CD4-positive, alpha-beta T cell (primary cell): ENCODE data around the gene STAB2. TPM values are rescaled to one million over a fixed set of nuclear protein-coding genes. Genes with fewer than 3 reads are reported as not detected.

Source experiments
- ATAC-seq: fragments of 200-7000 bp; cut with Tn5 transposase; one replicate; pipeline ENCODE4 v1.10.0; 2022; ENCODE audit warnings: mild to moderate bottlenecking; ENCODE audit not compliant: poor library complexity
- CTCF ChIA-PET: fragments of 350-600 bp; sonication (Branson Sonifier 250); formaldehyde crosslinking; loops from one replicate; lab custom pipeline; 2021; ENCODE audit warnings: antibody characterized with exemption, inconsistent platforms; lab: Charles Lee
- POLR2A ChIA-PET: fragments of 350-600 bp; sonication (Branson Sonifier 250); formaldehyde crosslinking; loops from one replicate; lab custom pipeline; 2021; ENCODE audit warnings: antibody characterized with exemption, inconsistent platforms; lab: Charles Lee
- DNase-seq, 14 experiments: peaks; one replicate each; pipeline ENCODE4 v3.0.0-alpha.2; 2013 to 2020; ENCODE audit warnings: mixed read lengths in 2 of 14
- H3K27ac ChIP-seq, 2 donors: one replicate each; pipeline versions ENCODE4 v1.5.1 to v1.7.0; 2013; ENCODE audit warnings: low read length in 2 of 2, low read depth in 1 of 2, mild to moderate bottlenecking in 1 of 2
- H3K27me3 ChIP-seq, 2 experiments: 1 replicate in 1 of 2; 2 replicates in 1 of 2; pipeline versions ENCODE4 v1.6.1 to v1.7.0; 2013; ENCODE audit warnings: low read length in 2 of 2, control low read depth in 1 of 2, mild to moderate bottlenecking in 1 of 2, moderate library complexity in 1 of 2; ENCODE audit not compliant: insufficient read depth in 2 of 2, control insufficient read depth in 1 of 2
- H3K36me3 ChIP-seq: one replicate; pipeline ENCODE4 v1.6.1; 2013; ENCODE audit warnings: low read length, control low read depth; ENCODE audit not compliant: insufficient read depth
- H3K4me1 ChIP-seq: one replicate; pipeline ENCODE4 v1.6.1; 2013; ENCODE audit warnings: low read length, control low read depth; ENCODE audit not compliant: insufficient read depth
- H3K4me3 ChIP-seq: one replicate; pipeline ENCODE4 v1.5.1; 2013; ENCODE audit warnings: mild to moderate bottlenecking, low read length, moderate library complexity
- H3K9me3 ChIP-seq, 2 experiments: 1 replicate in 1 of 2; 2 replicates in 1 of 2; pipeline versions ENCODE4 v1.6.1 to v1.7.0; 2013; ENCODE audit warnings: low read length in 2 of 2, mild to moderate bottlenecking in 2 of 2, control low read depth in 1 of 2, moderate library complexity in 1 of 2; ENCODE audit not compliant: control insufficient read depth in 1 of 2, insufficient read depth in 1 of 2
- H3K27ac Mint-ChIP-seq: one replicate; pipeline ENCODE4 v1.8.0; 2020; ENCODE audit warnings: mixed read lengths
- H3K27me3 Mint-ChIP-seq: one replicate; pipeline ENCODE4 v1.8.0; 2021; ENCODE audit warnings: mixed read lengths
- H3K36me3 Mint-ChIP-seq: one replicate; pipeline ENCODE4 v1.8.0; 2021; ENCODE audit warnings: low read depth, mixed read lengths
- H3K4me1 Mint-ChIP-seq: one replicate; pipeline ENCODE4 v1.8.0; 2021; ENCODE audit warnings: low read depth, mixed read lengths
- H3K4me3 Mint-ChIP-seq: one replicate; pipeline ENCODE4 v1.8.0; 2020; ENCODE audit warnings: mild to moderate bottlenecking, mixed read lengths
- H3K9me3 Mint-ChIP-seq: one replicate; pipeline ENCODE4 v1.8.0; 2020; ENCODE audit warnings: mixed read lengths
- intact Hi-C, 2 experiments: fragments of 100-400 bp; cut with DNase I in 1 of 2; cut with micrococcal nuclease in 1 of 2; formaldehyde crosslinking; loops; one replicate each; pipeline versions ENCODE4 v1.15.1 to v1.9.0; 2023 to 2025; cut with DNase I, micrococcal nuclease
- total RNA-seq, 174 experiments: library from RNA in 2 of 174; stranded (reverse) in 2 of 174; gene quantifications; one replicate each; pipeline ENCODE4 v1.2.3 and lab custom pipeline; 2021 to 2026
- TF ChIP-seq, protein P1 (sequence below): fragments of 200-600 bp; IDR thresholded peaks from one replicate; pipeline ENCODE4 v1.8.0; 2022; ENCODE audit warnings: antibody characterized with exemption, mild to moderate bottlenecking

STAB2 gene
- total RNA-seq, 2 experiments from 2014 or later = not detected

DNA sequence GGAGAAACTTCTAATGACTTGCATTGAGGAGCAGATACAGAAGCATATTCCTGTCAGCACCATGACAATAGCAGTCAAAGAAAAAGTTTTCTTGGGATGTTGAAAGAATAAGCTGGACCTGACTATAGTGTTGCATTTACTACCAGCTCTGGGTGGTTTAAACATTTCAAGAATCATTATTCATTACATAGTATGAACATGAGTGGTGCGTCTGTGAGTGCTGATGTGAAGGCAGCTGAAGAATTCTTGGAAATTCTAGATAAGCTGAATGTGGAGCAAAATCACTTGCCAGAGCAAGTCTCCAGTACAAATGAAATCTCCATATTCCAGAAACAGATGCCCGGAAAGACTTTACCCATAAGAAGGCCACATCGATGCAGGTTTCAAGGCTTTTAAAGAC is 45.0 kb upstream of the STAB2 start:
- no peaks in the 10 kb centered on the region for H3K9me3 Mint-ChIP-seq
- intact Hi-C loops = loop anchor here in 1 of 2 experiments (10.0 kb wide), 1 partner anchor 1057 kb away; the partner anchor contains the start of gene IGF1
- no peaks in the 10 kb centered on the region for H3K9me3 ChIP-seq
- H3K27me3 Mint-ChIP-seq = peaks cover 5% of the 10 kb centered on the region
- peaks cover 0 to under 1% of the 10 kb centered on the region in 2 experiments for H3K27me3 ChIP-seq
- ChIA-PET POLR2A (no interaction called here), CTCF (no interaction called here)
- ATAC-seq (no peak), DNase-seq (no peak)
- H3K36me3 ChIP-seq = no peaks in the 10 kb centered on the region
- no peaks in the 10 kb centered on the region for H3K4me1 Mint-ChIP-seq
- H3K4me1 ChIP-seq = no peaks in the 10 kb centered on the region
- H3K36me3 Mint-ChIP-seq = no peaks in the 10 kb centered on the region
- H3K27ac ChIP-seq = no peak overlapping the region
- no peak overlapping the region for H3K4me3 Mint-ChIP-seq
- no peak overlapping the region for H3K4me3 ChIP-seq
- no peak overlapping the region for H3K27ac Mint-ChIP-seq
- TF ChIP-seq, protein P1, sequence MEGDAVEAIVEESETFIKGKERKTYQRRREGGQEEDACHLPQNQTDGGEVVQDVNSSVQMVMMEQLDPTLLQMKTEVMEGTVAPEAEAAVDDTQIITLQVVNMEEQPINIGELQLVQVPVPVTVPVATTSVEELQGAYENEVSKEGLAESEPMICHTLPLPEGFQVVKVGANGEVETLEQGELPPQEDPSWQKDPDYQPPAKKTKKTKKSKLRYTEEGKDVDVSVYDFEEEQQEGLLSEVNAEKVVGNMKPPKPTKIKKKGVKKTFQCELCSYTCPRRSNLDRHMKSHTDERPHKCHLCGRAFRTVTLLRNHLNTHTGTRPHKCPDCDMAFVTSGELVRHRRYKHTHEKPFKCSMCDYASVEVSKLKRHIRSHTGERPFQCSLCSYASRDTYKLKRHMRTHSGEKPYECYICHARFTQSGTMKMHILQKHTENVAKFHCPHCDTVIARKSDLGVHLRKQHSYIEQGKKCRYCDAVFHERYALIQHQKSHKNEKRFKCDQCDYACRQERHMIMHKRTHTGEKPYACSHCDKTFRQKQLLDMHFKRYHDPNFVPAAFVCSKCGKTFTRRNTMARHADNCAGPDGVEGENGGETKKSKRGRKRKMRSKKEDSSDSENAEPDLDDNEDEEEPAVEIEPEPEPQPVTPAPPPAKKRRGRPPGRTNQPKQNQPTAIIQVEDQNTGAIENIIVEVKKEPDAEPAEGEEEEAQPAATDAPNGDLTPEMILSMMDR = no peak

DNA sequence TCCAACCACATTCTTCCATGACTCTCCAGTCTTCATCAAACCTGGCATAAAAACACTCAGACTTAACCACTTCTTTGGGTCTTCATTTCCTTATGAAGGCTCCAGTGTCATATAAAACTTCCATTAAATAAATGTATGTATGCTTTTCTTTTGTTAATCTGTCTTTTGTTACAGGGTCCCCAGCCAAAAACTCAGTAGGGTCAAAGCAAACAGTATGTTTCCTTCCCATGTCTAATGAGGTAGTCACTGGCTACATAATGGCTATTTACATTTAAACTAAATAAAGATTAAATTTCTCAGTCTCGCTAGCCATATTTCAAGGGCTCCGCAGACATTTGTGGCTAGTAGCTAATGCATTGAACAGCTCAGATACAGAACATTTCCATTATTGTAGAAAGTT is 40.1 kb upstream of the STAB2 start:
- POLR2A ChIA-PET = interaction anchor here (0.8 kb wide), 1 partner anchor 383 kb away, joined by 3 read pairs; the partner anchor contains the start of gene HSP90B1
- no peak overlapping the region for H3K4me3 ChIP-seq
- Mint-ChIP-seq H3K4me1 (no peaks in the 10 kb centered on the region), H3K27ac (no peak overlapping the region), H3K27me3 (peaks cover 12% of the 10 kb centered on the region), H3K4me3 (no peak overlapping the region), H3K36me3 (no peaks in the 10 kb centered on the region), H3K9me3 (no peaks in the 10 kb centered on the region)
- TF ChIP-seq, protein P1 = no peak
- no peak overlapping the region for H3K27ac ChIP-seq
- H3K9me3 ChIP-seq = no peaks in the 10 kb centered on the region
- H3K4me1 ChIP-seq = no peaks in the 10 kb centered on the region
- CTCF ChIA-PET = interaction anchor here (0.8 kb wide), 1 partner anchor 9 kb away, joined by 3 read pairs; no protein-coding TSS in a partner anchor
- DNase-seq (no peak), ATAC-seq (no peak)
- no peaks in the 10 kb centered on the region for H3K36me3 ChIP-seq
- intact Hi-C loops = loop anchor here (5.0 to 10.0 kb wide), 3 partner anchors 1062 to 1605 kb away; partner anchors contain the start of gene IGF1 (in 2 of the 2)
- H3K27me3 ChIP-seq = peaks cover 0 to 5% of the 10 kb centered on the region in 2 experiments

DNA sequence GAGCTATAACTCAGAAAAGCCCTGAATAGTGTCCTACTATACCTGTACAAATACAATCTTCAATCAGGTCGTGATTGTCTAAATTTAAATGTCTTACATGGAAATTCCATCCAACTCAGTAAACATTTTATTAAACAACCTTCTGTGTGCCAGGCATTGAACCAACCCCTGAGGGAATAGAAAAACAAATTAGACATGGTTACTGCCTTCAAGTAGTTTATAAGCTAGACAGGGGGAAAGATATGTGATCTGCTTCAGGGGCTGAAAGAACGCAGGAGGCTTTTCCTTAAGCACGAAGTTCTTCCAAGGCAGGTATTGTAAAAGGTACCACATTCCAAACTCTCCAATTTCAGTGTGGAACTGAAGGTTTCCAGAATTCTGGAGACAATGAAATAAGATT is 39.7 kb upstream of the STAB2 start:
- DNase-seq = no peak
- ChIA-PET POLR2A (no interaction called here), CTCF (interaction anchor here (0.8 to 2.1 kb wide), 3 partner anchors 10 to 599 kb away, joined by 3 to 14 read pairs (median 4); no protein-coding TSS in a partner anchor)
- Histone ChIP-seq H3K4me1 (no peaks in the 10 kb centered on the region), H3K27ac (no peak overlapping the region), H3K9me3 (no peaks in the 10 kb centered on the region), H3K4me3 (no peak overlapping the region), H3K36me3 (no peaks in the 10 kb centered on the region), H3K27me3 (peaks cover 0 to 5% of the 10 kb centered on the region in 2 experiments)
- no peak for ATAC-seq
- Mint-ChIP-seq H3K4me3 (no peak overlapping the region), H3K4me1 (no peaks in the 10 kb centered on the region), H3K9me3 (no peaks in the 10 kb centered on the region), H3K27ac (no peak overlapping the region), H3K36me3 (no peaks in the 10 kb centered on the region), H3K27me3 (peaks cover 16% of the 10 kb centered on the region)
- TF ChIP-seq, protein P1 = no peak
- intact Hi-C loops = loop anchor here (5.0 to 10.0 kb wide), 3 partner anchors 1063 to 1605 kb away; partner anchors contain the start of gene IGF1 (in 2 of the 2)
